HG03469 (cell line): Measurements from ENCODE around the gene PCCA.

ENCODE experiments used
- ATAC-seq: cut with Tn5 transposase; IDR thresholded peaks from one replicate; pipeline ENCODE4 v1.9.1; 2021; ENCODE audit warnings: mild to moderate bottlenecking, moderate library complexity, moderate number of reproducible peaks; ENCODE audit not compliant: unreplicated experiment

PCCA gene

GRCh38 chr13:100395698-100396373, 306.9 kb downstream of the PCCA start:
- no peak for ATAC-seq

GRCh38 chr13:100396776-100397175, 307.9 kb downstream of the PCCA start:
- ATAC-seq, result no peak

GRCh38 chr13:100397627-100398026, 308.7 kb downstream of the PCCA start:
- ATAC-seq, result no peak

GRCh38 chr13:100398360-100398759, 309.5 kb downstream of the PCCA start:
- ATAC-seq, result no peak

GRCh38 chr13:100399455-100399854, 310.6 kb downstream of the PCCA start:
- no peak for ATAC-seq

DNA sequence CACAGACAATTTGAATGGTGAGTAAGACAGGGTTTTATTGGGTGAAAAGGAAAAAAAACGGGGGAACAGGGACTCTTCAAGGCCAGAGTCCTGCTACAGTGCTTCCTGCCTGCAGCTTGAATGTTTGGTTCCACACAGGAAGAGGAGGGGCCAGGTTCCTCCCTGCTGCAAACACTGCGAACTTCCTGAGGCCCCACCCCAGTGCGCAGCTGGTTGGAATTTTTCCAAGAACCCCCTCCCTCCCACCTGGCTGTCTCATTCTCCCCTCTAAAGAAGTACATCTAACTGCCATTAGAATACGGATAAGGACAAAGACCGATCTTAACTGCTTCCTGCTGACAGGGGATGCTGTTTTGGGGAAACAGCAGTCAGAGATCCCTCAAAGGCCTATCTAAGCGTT, 314.8 kb downstream of the PCCA start:
- ATAC-seq, result no peak

DNA sequence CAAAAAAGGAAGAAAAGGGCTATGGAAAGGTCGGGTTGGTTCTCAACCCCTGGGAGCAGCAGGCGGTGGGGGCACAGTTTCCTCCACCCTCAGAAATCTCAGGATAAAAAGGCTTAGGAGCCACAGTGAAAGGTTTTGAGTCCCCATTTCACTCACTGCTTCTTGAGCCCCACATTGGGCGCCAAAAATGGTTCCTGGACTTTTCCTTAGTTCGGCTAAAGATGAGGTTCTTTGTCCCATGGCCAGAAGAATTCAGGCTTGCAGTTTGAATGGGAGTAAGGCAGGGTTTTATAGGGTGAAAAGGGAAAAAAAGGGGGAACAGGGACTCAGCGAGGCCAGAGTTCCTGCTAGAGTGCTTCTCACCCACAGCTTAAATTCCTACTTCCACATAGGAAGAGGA, 320.2 kb downstream of the PCCA start:
- ATAC-seq, result no peak

DNA sequence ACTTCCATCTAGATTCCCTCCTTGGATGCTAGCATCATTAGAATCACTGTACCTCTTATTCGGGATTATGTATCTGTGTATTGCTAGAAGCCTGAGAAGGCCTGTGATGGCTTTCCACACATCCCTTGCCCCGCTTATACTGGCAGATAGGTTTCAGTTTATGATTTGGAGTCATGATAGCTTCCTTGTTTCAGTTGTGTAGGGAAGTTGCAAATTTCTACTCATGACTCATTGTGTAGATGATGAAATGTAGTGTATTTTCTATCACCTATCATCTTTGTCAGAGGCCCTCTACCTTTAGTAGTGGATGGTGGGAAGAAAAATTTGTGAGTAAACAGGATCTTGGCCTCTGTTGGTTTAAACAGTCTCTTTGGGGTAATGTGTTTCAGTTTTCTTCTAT, 334.5 kb downstream of the PCCA start:
- no peak for ATAC-seq

- no peak for ATAC-seq
Observed at GRCh38 chr13:100428986-100429385, 340.1 kb downstream of the PCCA start.

DNA sequence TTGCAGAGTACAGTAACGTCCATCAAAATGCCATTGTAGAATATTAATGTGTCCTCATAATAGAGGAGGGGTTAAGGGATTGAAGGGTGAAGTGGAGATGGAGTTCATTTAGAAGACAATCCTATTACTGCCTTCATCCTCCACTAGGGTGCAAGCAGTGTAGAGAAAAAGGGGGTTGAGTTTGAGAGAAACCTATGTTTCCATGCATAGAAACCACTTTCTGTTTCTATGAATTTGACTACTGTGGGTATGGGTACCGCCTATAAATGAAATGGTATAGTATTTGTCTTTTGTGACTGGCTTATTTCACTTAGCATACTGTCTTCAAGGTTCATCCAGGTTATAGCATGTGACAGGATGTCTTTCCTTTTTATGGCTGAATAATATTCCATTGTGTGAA, 343.7 kb downstream of the PCCA start:
- no peak for ATAC-seq

- ATAC-seq, result no peak
Observed at GRCh38 chr13:100433475-100433874, 344.6 kb downstream of the PCCA start.

DNA sequence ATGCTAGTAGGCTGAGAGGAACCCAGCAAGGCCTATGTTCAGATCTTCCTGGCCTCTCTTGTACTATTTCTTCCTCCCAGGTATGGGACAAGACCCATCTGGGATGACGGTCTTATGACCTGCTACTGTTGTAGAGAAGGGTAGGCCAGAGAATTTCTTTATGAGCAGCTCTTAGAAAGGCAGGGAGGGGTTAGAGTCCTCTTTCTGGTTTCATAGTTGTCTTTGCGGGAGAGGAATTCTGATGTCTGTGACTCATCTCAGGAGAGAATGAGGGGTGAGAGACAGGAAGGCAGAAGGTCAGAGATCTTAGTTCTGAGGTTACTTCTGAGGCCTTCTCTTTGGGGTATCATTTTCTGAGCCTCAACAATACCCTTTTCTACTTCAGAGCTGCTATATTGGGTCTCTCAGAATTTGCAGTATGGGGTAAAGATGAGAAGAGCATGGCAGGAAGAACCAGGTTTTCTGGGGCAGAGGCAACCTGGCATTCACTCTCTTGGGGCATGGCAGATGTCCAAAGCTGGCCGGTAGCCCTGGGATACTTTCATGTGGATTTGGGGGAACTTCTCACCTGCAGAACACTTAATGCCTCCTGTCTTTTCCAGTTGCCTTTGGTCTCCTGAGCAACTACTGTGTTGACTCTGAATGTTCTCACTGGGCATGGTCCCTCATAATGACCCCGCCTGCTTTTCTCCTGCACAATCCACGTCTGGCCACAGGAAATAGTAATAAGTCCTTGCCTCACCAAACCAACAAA, 345.3 kb downstream of the PCCA start:
- ATAC-seq, result peak; percentile 95

GRCh38 chr13:100436099-100436498, 347.2 kb downstream of the PCCA start:
- ATAC-seq, result no peak

DNA sequence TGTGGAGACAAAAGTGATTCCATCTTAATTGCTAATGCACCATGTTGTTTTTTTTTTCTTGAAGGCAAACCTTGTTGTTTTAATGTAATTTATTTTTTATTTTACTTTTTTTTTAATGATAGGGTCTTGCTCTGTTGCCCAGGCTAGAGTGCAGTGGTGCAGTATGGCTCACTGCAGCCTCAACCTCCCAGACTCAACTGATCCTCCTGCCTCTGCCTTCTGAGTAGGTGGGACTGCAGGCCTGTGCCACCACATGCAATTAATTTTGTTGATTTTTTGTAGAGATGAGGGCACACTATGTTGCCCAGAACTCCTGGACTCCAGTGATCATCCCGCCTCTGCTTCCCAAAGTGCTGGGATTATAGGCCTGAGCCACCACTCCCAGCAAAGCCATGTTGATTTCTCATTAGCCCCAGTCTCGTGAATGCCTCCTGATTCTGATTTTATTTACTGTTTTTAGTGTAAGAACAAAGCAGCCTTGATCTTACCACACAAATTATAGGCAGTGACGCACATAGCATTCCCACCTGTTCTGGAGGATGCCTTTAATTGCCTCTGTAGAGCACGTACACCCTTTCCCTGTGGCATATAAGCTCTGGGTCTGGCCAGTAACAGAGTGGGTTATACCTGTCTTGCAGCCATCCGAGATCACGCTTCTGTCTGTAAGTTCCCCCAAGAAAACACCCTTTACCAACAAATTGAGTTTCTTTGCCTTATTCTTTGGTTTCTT, 349.3 kb downstream of the PCCA start:
- no peak for ATAC-seq

DNA sequence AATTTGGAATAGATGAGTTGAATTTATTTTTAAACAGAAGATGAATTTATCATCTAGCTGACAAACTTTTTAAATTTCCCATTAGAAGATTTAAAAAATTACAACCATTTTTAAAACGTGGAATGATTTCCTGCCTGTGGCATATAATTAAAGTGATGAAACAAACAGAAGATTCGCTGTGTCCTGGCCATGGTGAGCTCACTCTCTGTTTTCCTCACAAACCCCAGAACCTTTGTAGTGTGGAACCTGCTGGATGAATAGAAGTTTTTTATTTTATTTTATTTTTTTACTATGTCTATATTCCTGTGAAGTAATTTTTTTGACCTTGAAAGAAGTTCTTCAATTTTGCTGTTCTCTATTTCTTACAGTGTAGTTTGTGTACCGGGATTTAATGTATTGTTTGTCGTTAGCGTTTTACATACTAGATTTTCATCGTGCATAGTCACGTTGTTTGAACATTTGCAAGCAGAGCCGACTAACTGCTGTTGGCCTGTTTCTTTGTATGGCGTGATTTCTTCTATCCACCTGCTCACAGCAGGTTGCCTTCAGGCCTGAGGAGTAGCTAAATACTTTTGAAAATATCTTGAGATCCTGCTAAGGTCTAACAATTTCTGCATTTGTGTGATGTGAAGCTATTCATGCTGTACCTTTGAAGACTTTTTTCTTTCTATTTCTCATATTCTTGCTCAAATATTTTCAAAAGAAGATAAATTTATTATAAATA, 350.5 kb downstream of the PCCA start:
- no peak for ATAC-seq

DNA sequence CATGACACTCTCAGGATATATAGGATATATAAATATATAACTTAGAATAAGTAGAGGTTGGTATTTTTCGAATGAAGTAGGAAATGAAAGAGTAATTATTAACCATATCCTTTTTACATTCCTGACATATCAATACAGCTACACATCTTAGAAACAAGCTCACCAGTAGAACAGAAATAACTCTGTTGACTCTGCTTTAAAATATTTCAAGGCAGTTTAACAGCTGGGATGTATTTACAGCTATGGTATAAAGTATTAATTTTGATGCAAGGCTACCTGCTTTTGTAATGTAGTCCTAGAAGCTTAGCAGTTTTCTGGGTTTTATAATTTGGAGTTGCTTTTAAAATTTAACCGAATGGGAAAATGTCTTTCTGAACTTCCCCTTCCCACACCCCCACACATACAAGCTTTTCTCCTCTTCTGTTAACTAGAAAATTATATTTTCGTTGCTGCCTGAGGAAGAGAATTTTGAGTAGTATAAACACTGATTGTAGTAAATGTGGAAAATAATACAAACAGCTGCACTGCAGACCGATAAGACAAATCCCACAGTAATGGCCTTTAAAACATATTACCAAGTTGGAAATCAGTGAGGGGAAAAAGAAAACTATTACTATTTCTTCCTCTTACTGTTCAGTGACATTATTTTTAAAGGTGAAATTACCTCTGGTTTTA, 352.0 kb downstream of the PCCA start:
- ATAC-seq, result no peak

- no peak for ATAC-seq
Observed at GRCh38 chr13:100442095-100442832, 353.4 kb downstream of the PCCA start.

DNA sequence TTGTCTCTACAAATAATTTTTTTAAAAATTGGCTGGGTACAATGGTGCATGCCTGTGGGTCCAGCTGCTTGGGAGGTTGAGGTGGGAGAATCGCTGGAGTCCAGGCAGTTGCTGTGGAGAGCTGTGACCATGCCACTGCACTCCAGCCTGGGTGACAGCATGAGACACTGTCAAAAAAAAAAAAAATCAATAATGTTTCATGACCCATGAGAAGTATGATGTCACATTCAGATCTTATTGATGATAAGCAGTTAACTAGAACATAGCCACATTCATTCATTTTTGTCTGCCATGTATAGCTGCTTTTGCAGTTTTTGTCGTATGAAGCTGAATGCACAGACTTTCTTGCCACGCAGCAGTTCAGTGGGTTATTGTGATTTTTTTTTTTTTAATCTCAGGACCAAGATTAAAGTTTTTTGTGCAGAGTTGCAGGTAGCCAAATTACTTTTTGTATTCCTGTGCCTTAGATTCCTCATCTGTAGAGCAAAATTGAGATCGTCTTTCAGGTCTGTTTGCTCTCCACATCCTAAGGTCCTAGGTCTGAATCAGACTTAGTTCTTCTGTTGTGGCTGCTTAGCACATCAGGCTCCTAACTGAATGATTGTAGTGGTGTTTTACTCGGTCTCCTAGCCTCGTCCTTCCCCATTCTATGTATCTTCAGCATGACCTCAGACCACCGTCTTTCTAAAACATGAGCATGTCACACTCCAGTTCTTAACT, 354.5 kb downstream of the PCCA start:
- no peak for ATAC-seq

GRCh38 chr13:100443998-100444328, 355.1 kb downstream of the PCCA start:
- no peak for ATAC-seq
